Activated CD8-positive, alpha-beta memory T cell treated with anti-CD3 and anti-CD28 coated beads for 24 hours (primary cell): Measurements from ENCODE around the gene PDRG1.
"Not testable (repeated sequence)": the region's sequence is repeated elsewhere in the genome, so short reads cannot be mapped to it uniquely, and the experiment has no call there.

Source experiments
- DNase-seq: peaks from one replicate; pipeline ENCODE4 v3.0.0-alpha.2; 2020

Gene PDRG1

GRCh38 chr20:31925631-31926030, 26.2 kb downstream of the PDRG1 start:
- DNase-seq = no peak

GRCh38 chr20:31924561-31924960, 27.3 kb downstream of the PDRG1 start:
- DNase-seq = no peak

- no peak for DNase-seq
Observed at GRCh38 chr20:31923388-31924331, 28.2 kb downstream of the PDRG1 start.

- DNase-seq = no peak
Observed at GRCh38 chr20:31922588-31922987, 29.3 kb downstream of the PDRG1 start.

- no peak for DNase-seq
Observed at GRCh38 chr20:31922181-31922580, 29.7 kb downstream of the PDRG1 start.

DNA sequence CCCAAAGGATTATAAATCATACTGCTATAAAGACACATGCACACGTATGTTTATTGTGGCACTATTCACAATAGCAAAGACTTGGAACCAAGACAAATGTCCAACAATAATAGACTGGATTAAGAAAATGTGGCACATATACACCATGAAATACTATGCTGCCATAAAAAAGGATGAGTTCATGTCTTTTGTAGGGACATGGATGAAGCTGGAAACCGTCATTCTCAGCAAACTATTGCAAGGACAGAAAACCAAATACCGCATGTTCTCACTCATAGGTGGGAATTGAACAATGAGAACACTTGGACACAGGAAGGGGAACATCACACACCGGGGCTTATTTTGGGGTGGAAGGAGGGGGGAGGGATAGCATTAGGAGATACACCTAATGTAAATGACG, 30.4 kb downstream of the PDRG1 start:
- not testable (repeated sequence) for DNase-seq

GRCh38 chr20:31920275-31920855, 31.5 kb downstream of the PDRG1 start:
- no peak for DNase-seq

DNA sequence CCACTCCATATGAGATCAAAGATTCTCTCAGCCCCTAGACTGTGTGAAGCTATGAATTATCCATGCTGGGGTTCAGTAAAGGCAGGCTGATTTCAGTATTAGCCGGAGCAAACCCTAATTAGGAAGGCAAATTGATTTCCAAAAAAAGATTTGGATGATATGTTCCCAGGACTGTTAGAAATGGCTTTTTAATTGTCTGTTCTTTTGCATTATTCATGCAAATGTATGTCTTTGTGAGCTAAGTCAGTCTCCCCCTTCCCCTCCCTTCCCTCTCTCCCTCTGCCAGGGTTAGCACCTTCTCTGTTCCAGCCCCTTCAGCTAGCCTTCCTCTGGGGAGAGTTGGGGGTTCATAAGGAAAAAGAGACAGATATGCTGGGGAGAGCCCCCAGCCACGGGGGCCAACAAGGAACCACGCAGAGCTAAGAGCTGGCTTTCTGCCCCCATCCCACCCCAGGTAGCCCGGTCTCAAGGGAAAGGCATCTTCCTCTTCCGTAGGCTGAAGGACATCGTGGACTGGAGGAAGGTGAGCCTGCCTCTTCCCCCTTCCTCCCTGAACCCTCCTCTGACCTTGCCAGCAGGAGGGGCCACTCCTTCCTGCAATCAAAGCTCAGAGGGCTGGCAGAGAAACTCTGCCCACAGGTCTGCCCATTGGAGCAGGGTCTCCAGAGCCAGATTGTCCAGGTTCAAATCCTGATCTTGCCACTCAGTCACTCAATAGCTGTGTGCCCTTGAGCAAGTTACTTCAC, 32.3 kb downstream of the PDRG1 start:
- DNase-seq = no peak

DNA sequence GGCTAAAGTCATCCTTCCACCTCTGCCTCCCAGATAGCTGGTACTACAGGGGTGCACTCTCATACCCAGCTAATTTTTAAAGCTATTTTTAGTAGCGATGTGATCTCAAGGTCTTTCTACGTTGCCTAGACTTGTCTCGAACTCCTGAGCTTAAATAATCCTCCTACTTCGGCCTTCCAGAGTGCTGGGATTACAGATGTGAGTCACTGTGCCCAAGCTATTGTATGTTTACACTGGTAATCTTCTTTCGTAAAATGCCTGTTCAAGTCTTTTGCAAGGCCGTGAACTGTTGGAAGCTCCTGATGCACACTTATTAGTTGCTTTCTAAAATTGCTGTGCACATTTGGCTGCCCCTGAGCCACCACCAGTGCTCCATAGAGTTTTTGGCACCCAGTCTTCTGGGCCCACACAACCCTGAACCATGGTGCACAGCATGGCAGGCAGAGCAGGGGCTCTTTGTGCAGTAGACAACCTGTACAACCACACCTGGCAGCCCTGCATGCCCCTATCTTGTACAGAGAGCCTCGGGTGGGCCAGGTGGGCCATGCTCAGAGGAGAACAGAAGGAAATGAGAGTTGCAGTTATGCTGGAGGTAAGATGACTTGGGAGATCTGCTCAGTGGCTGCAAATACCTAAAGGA, 33.3 kb downstream of the PDRG1 start:
- DNase-seq = no peak

DNA sequence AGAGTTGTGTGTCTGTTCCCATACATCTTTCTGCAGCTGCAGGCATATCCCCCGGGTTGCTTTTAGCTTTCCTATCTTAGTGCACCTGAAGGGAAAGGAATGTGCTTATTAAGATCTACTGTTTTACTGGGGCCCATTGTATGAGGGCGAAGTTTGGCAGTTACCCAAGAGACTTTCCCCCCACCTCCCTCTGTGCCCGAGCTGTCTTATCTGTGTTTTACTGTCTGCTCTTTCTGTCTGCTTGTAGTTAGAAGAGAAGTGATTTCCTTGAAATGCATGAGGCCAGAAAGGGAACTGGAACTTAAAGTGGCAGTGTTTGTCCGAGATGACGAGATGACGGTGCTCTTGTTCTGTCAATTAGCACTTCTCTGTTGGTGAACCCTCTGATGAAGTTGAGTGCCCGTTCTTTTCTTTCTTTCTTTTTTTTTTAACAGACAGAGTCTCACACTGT, 33.9 kb downstream of the PDRG1 start:
- not testable (repeated sequence) for DNase-seq

- DNase-seq = no peak
Observed at GRCh38 chr20:31916708-31917107, 35.1 kb downstream of the PDRG1 start.

GRCh38 chr20:31915491-31916280, 36.2 kb downstream of the PDRG1 start:
- DNase-seq = no peak

GRCh38 chr20:31914170-31914569, 37.7 kb downstream of the PDRG1 start:
- DNase-seq = no peak

GRCh38 chr20:31913431-31914157, 38.3 kb downstream of the PDRG1 start:
- DNase-seq = no peak

GRCh38 chr20:31910071-31910803, 41.6 kb downstream of the PDRG1 start:
- DNase-seq = no peak

- no peak for DNase-seq
Observed at GRCh38 chr20:31909253-31910070, 42.4 kb downstream of the PDRG1 start.

GRCh38 chr20:31908424-31908823, 43.4 kb downstream of the PDRG1 start:
- DNase-seq = no peak

- no peak for DNase-seq
Observed at GRCh38 chr20:31908016-31908415, 43.8 kb downstream of the PDRG1 start.

DNA sequence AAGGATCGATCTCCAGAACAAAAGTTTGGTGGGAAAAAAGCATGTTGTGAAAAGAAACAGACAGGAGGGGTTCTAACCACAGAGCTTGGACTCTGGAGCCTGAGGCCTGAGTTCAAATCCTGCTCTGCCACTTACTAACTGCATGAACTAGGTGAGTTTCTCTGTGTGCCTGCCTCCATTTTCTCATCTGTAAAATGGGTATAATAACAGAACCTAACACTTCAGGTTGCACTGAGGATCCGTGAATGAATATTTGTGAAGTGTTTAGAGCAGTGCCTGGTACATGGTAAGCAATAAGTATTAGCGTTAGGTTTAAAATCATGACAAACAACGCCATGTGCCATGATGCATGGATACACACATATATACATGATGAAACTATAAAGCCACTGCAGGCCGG, 44.8 kb downstream of the PDRG1 start:
- DNase-seq = no peak

DNA sequence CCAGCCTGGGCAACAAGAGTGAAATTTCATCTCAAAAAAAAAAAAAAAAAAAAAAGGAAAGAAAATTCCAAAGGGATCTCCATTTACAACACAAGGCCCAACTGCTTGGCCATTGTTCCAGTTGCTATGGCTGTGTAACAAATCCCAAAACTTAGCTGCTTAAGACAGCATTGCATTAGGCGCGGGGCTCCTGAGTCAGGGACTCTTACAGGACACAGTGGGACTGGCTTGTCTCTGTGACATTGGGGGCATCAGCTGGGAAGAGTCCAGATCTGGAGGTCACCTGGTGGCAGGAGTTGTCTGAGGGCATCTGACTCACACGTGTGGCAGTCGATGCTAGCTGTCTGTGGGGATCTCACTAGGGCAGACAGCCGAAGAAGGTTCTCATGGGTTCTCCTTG, 45.8 kb downstream of the PDRG1 start:
- DNase-seq = no peak
